ENCODE results near the gene PHKB. TPM values are rescaled to one million over a fixed set of nuclear protein-coding genes. Genes with fewer than 3 reads are reported as not detected.

Gene PHKB
- total and polyA plus RNA-seq, 7 experiments from 2014 or later = 23.9 to 82.9 (median 48.9) TPM

DNA sequence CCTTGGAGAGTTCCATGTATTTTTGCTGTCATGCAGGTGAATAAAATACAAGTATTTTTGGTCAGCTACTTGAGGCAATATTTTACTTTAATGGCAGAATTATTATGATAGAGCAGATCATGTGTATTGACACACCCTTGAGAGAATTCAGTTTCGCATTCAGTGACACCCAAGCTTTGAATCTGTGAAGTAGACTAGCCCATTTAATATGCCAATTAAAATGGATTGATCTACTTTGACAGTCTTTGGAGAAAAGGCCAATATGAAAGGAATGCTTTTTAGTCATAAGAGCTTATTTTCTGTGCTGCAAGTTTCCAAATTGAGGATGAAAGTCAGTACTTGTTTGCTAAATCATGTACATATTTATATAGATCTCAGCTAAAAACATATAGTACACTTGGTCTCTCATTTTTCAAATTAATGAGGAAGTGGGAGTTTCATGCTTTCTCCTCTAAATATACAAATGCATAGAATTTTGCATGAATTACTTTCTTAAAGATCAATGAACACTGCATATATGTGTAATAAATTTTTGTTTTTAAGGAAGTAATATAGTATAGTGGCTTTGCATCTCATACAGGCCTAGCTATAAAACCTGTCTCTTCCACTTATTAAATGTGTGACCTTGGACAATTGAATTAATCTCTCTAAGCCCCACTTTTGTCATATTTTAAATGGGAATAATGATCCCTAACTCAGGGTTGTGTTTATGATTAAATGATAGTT is 161.5 kb downstream of the PHKB start:
- intact Hi-C loops (cut with micrococcal nuclease) = no loop called here
- ATAC-seq (no peak), DNase-seq (no peak)
- H3K27ac ChIP-seq (ENCODE audit: low read depth, low read length) = no peak overlapping the region
- ChIA-PET CTCF (interaction anchor here (0.7 kb wide), 1 partner anchor 116 kb away, joined by 3 read pairs; no protein-coding TSS in a partner anchor), POLR2A (no interaction called here)
- Mint-ChIP-seq H3K9me3 (peaks cover 0 to 10% (median 0%) of the 10 kb centered on the region in 11 donors), H3K27me3 (no peaks in the 10 kb centered on the region), H3K36me3 (peaks cover 9 to 53% (median 45%) of the 10 kb centered on the region in 5 donors), H3K4me3 (no peak overlapping the region), H3K27ac (no peak overlapping the region), H3K4me1 (peaks cover 0 to 26% (median 0%) of the 10 kb centered on the region in 7 donors)
- no peaks in the 10 kb centered on the region for H3K27me3 ChIP-seq (ENCODE audit: control insufficient read depth in 2 of 2, insufficient read depth in 2 of 2, low read length in 2 of 2)
- H3K4me3 ChIP-seq (ENCODE audit: low read length) = no peak overlapping the region
- H3K9me3 ChIP-seq (ENCODE audit: control insufficient read depth in 2 of 3, low read length in 3 of 3) = no peaks in the 10 kb centered on the region
- no peaks in the 10 kb centered on the region for H3K4me1 ChIP-seq (ENCODE audit: control insufficient read depth in 2 of 2, insufficient read depth in 2 of 2, low read length in 2 of 2)
- H3K36me3 ChIP-seq (ENCODE audit: control insufficient read depth in 2 of 3, insufficient read depth in 3 of 3, low read length in 3 of 3) = no peaks in the 10 kb centered on the region

- H3K4me1 Mint-ChIP-seq = peaks cover 0 to 15% (median 0%) of the 10 kb centered on the region in 7 donors
- CTCF ChIA-PET = no interaction called here
- ATAC-seq = peak; percentile 36
Measured at GRCh38 chr16:47624563-47624962, 163.4 kb downstream of the PHKB start.

DNA sequence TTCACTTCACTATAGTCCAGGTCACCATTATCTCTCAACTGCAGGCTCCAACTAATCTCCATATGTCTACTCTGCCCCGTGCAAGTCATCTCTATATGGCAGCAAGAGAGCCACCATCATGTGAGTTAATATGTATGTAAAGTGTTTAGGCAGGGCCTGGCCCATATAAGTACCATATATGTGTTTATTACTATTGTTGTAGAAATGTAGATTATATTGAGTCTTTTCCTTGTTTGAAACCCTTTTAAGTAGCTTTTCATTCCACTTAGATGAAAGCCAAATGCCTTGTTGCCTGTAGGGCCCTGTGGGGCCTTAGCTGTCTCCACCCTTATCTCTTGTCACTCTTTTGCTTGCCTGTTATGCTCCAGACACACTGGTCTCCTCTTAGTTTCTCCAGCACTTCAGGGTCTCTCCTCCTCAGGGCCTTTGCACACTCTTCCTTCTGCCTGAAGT is 164.0 kb downstream of the PHKB start:
- H3K27me3 Mint-ChIP-seq = no peaks in the 10 kb centered on the region
- no peak overlapping the region for H3K4me3 ChIP-seq (ENCODE audit: low read length)
- ATAC-seq (no peak), DNase-seq (no peak)
- no peaks in the 10 kb centered on the region for H3K27me3 ChIP-seq (ENCODE audit: control insufficient read depth in 2 of 2, insufficient read depth in 2 of 2, low read length in 2 of 2)
- H3K4me1 ChIP-seq (ENCODE audit: control insufficient read depth in 2 of 2, insufficient read depth in 2 of 2, low read length in 2 of 2) = no peaks in the 10 kb centered on the region
- H3K36me3 ChIP-seq (ENCODE audit: control insufficient read depth in 2 of 3, insufficient read depth in 3 of 3, low read length in 3 of 3) = no peaks in the 10 kb centered on the region
- H3K4me3 Mint-ChIP-seq = no peak overlapping the region
- CTCF ChIA-PET = no interaction called here
- H3K36me3 Mint-ChIP-seq = peaks cover 13 to 44% (median 41%) of the 10 kb centered on the region in 5 donors
- H3K9me3 ChIP-seq (ENCODE audit: control insufficient read depth in 2 of 3, low read length in 3 of 3) = no peaks in the 10 kb centered on the region
- no peak overlapping the region for H3K27ac ChIP-seq (ENCODE audit: low read depth, low read length)
- H3K9me3 Mint-ChIP-seq = peaks cover 0 to 10% (median 2%) of the 10 kb centered on the region in 11 donors
- POLR2A ChIA-PET = no interaction called here
- intact Hi-C loops (cut with micrococcal nuclease) = no loop called here
- H3K27ac Mint-ChIP-seq = no peak overlapping the region
- H3K4me1 Mint-ChIP-seq = peaks cover 0 to 15% (median 0%) of the 10 kb centered on the region in 7 donors

More at GRCh38 chr16:47624563-47624962, 163.4 kb downstream of the PHKB start:
- Histone ChIP-seq H3K27ac (ENCODE audit: low read depth, low read length) (no peak overlapping the region), H3K36me3 (ENCODE audit: control insufficient read depth in 2 of 3, insufficient read depth in 3 of 3, low read length in 3 of 3) (no peaks in the 10 kb centered on the region), H3K9me3 (ENCODE audit: control insufficient read depth in 2 of 3, low read length in 3 of 3) (no peaks in the 10 kb centered on the region), H3K4me1 (ENCODE audit: control insufficient read depth in 2 of 2, insufficient read depth in 2 of 2, low read length in 2 of 2) (no peaks in the 10 kb centered on the region), H3K4me3 (ENCODE audit: low read length) (no peak overlapping the region), H3K27me3 (ENCODE audit: control insufficient read depth in 2 of 2, insufficient read depth in 2 of 2, low read length in 2 of 2) (no peaks in the 10 kb centered on the region)
- Mint-ChIP-seq H3K27me3 (no peaks in the 10 kb centered on the region), H3K4me3 (no peak overlapping the region), H3K36me3 (peaks cover 13 to 45% (median 43%) of the 10 kb centered on the region in 5 donors), H3K9me3 (peaks cover 0 to 10% (median 2%) of the 10 kb centered on the region in 11 donors), H3K27ac (no peak overlapping the region)
- DNase-seq = no peak
- intact Hi-C loops (cut with micrococcal nuclease) = no loop called here
- POLR2A ChIA-PET = no interaction called here

DNA sequence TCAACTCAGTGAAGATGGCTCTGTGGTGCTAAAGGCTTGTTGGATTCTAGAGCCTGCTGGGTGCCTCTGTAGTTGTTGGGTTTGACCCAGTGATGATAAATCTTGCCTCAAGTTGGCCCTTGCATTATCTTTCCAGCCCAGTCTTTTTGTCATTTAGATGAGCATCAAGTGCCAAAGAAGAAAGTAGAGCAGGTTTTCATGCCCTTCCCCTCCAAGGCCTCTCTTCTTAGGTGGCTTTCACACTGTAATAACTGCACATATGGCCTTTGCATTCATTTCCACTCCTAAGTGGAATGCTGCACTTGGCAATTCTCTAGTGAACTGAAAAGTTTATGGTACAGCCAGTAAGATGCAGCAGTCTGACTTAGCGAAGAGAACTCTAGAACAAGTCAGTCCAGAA is 165.1 kb downstream of the PHKB start:
- Mint-ChIP-seq H3K4me1 (peaks cover 0 to 20% (median 2%) of the 10 kb centered on the region in 7 donors), H3K9me3 (peaks cover 0 to 10% (median 4%) of the 10 kb centered on the region in 11 donors), H3K27me3 (no peaks in the 10 kb centered on the region), H3K36me3 (peaks cover 17 to 47% (median 44%) of the 10 kb centered on the region in 5 donors), H3K27ac (no peak overlapping the region), H3K4me3 (no peak overlapping the region)
- Histone ChIP-seq H3K9me3 (ENCODE audit: control insufficient read depth in 2 of 3, low read length in 3 of 3) (no peaks in the 10 kb centered on the region), H3K27me3 (ENCODE audit: control insufficient read depth in 2 of 2, insufficient read depth in 2 of 2, low read length in 2 of 2) (no peaks in the 10 kb centered on the region), H3K4me1 (ENCODE audit: control insufficient read depth in 2 of 2, insufficient read depth in 2 of 2, low read length in 2 of 2) (no peaks in the 10 kb centered on the region), H3K36me3 (ENCODE audit: control insufficient read depth in 2 of 3, insufficient read depth in 3 of 3, low read length in 3 of 3) (no peaks in the 10 kb centered on the region), H3K27ac (ENCODE audit: low read depth, low read length) (no peak overlapping the region), H3K4me3 (ENCODE audit: low read length) (no peak overlapping the region)
- DNase-seq (no peak), ATAC-seq (no peak)
- ChIA-PET CTCF (no interaction called here), POLR2A (no interaction called here)
- intact Hi-C loops (cut with micrococcal nuclease) = no loop called here

DNA sequence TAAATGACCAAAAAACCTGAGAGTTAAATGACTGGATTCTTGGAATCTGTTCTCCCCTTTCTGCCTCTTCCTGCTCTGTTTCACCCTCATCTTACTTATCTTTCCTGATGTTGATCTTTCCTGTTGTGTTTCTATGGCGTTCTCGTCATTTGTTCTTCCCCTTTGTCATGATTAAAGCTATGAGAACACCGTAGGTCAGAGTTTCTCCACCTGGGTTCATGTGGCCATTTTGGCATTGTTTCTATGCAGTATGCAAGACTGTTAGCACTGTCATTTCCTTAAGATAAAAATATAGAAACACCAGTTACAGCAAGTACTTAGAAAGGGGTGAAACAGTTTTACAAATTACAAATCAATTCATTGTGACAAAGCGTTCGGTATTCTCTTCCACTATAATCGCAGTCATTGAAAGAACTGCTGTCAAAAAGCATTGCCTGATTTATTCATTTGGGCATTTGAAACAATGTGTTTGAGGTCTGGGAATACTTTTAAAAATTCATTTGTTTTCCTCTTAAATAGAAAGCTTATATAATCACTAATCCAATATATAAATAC is 166.0 kb downstream of the PHKB start:
- Histone ChIP-seq H3K27me3 (ENCODE audit: control insufficient read depth in 2 of 2, insufficient read depth in 2 of 2, low read length in 2 of 2) (no peaks in the 10 kb centered on the region), H3K27ac (ENCODE audit: low read depth, low read length) (no peak overlapping the region), H3K9me3 (ENCODE audit: control insufficient read depth in 2 of 3, low read length in 3 of 3) (no peaks in the 10 kb centered on the region), H3K4me3 (ENCODE audit: low read length) (no peak overlapping the region), H3K36me3 (ENCODE audit: control insufficient read depth in 2 of 3, insufficient read depth in 3 of 3, low read length in 3 of 3) (no peaks in the 10 kb centered on the region), H3K4me1 (ENCODE audit: control insufficient read depth in 2 of 2, insufficient read depth in 2 of 2, low read length in 2 of 2) (no peaks in the 10 kb centered on the region)
- peaks cover 0 to 10% (median 4%) of the 10 kb centered on the region in 11 donors for H3K9me3 Mint-ChIP-seq
- no peak overlapping the region for H3K4me3 Mint-ChIP-seq
- ChIA-PET POLR2A (no interaction called here), CTCF (no interaction called here)
- H3K4me1 Mint-ChIP-seq = peaks cover 0 to 21% (median 2%) of the 10 kb centered on the region in 7 donors
- no peak for DNase-seq
- H3K27ac Mint-ChIP-seq = no peak overlapping the region
- no peaks in the 10 kb centered on the region for H3K27me3 Mint-ChIP-seq
- H3K36me3 Mint-ChIP-seq = peaks cover 20 to 53% (median 51%) of the 10 kb centered on the region in 5 donors
- intact Hi-C loops (cut with micrococcal nuclease) = no loop called here
- no peak for ATAC-seq

GRCh38 chr16:47627721-47628120 is 166.6 kb downstream of the PHKB start:
- peaks cover 20 to 58% (median 48%) of the 10 kb centered on the region in 5 donors for H3K36me3 Mint-ChIP-seq
- no peaks in the 10 kb centered on the region for H3K27me3 Mint-ChIP-seq
- H3K27ac Mint-ChIP-seq = no peak overlapping the region

More at GRCh38 chr16:47627721-47628120, 166.6 kb downstream of the PHKB start:
- H3K4me1 Mint-ChIP-seq = peaks cover 0 to 21% (median 2%) of the 10 kb centered on the region in 7 donors
- Histone ChIP-seq H3K4me3 (ENCODE audit: low read length) (no peak overlapping the region), H3K9me3 (ENCODE audit: control insufficient read depth in 2 of 3, low read length in 3 of 3) (no peaks in the 10 kb centered on the region), H3K4me1 (ENCODE audit: control insufficient read depth in 2 of 2, insufficient read depth in 2 of 2, low read length in 2 of 2) (no peaks in the 10 kb centered on the region), H3K27ac (ENCODE audit: low read depth, low read length) (no peak overlapping the region), H3K27me3 (ENCODE audit: control insufficient read depth in 2 of 2, insufficient read depth in 2 of 2, low read length in 2 of 2) (no peaks in the 10 kb centered on the region), H3K36me3 (ENCODE audit: control insufficient read depth in 2 of 3, insufficient read depth in 3 of 3, low read length in 3 of 3) (no peaks in the 10 kb centered on the region)
- intact Hi-C loops (cut with micrococcal nuclease) = no loop called here
- peaks cover 0 to 10% (median 4%) of the 10 kb centered on the region in 11 donors for H3K9me3 Mint-ChIP-seq
- ATAC-seq (no peak), DNase-seq (no peak)
- POLR2A ChIA-PET = no interaction called here
- H3K4me3 Mint-ChIP-seq = no peak overlapping the region
- CTCF ChIA-PET = no interaction called here
